Endothelial cell of umbilical vein (primary cell): Measurements from ENCODE around the gene LAMB3. TPM values are rescaled to one million over a fixed set of nuclear protein-coding genes. Genes with fewer than 3 reads are reported as not detected.

Experiments used
- BruUV-seq: library from RNA; stranded (reverse); fragments of 400-500 nt; replicated peaks from 2 replicates; lab custom pipeline; 2021; lab: Mats Ljungman, UMichigan
- CTCF ChIA-PET: fragments of 300-600, 350-600 bp; sonication (Branson Sonifier 250); formaldehyde crosslinking; loops from one replicate; lab custom pipeline; 2021; ENCODE audit warnings: antibody characterized with exemption, inconsistent platforms; lab: Charles Lee
- POLR2A ChIA-PET: fragments of 300-600, 350-600 bp; sonication (Branson Sonifier 250); formaldehyde crosslinking; loops from one replicate; lab custom pipeline; 2021; ENCODE audit warnings: antibody characterized with exemption, inconsistent platforms; lab: Charles Lee
- DNase-seq: peaks from one replicate; pipeline ENCODE4 v3.0.0-alpha.2; 2011; ENCODE audit warnings: low read depth, low spot score
- FAIRE-seq: peaks from 2 replicates; lab custom pipeline; 2011; peaks lifted over from hg19 to GRCh38; lab: Jason Lieb, UNC
- H2AFZ ChIP-seq: 2 replicates; pipeline ENCODE4 v1.6.0; 2012; ENCODE audit warnings: low read depth, low read length, control low read depth, inconsistent platforms
- H3K27ac ChIP-seq: 2 replicates; pipeline ENCODE4 v1.5.1; 2011; ENCODE audit warnings: low read depth, mild to moderate bottlenecking, control low read depth, low read length, moderate library complexity; ENCODE audit not compliant: insufficient read depth
- H3K27me3 ChIP-seq, 2 experiments: 2 replicates each; pipeline versions ENCODE4 v1.6.0 to v1.6.1; 2011; ENCODE audit warnings: low read length in 2 of 2, mixed read lengths in 1 of 2; ENCODE audit not compliant: control insufficient read depth in 2 of 2, insufficient read depth in 2 of 2
- H3K36me3 ChIP-seq, 2 experiments: 2 replicates in 1 of 2; 3 replicates in 1 of 2; pipeline ENCODE4 v1.5.1; 2011; ENCODE audit warnings: low read length in 2 of 2, mild to moderate bottlenecking in 1 of 2, moderate library complexity in 1 of 2; ENCODE audit not compliant: control insufficient read depth in 2 of 2, insufficient read depth in 2 of 2; ENCODE audit errors: extremely low read depth in 1 of 2
- H3K4me1 ChIP-seq: 3 replicates; pipeline ENCODE4 v1.5.1; 2011; ENCODE audit warnings: mild to moderate bottlenecking, low read length; ENCODE audit not compliant: control insufficient read depth, insufficient read depth; ENCODE audit errors: extremely low read depth
- H3K4me2 ChIP-seq: 2 replicates; pipeline ENCODE4 v1.6.1; 2011; ENCODE audit warnings: low read length, control low read depth, mixed read lengths; ENCODE audit not compliant: insufficient read depth
- H3K4me3 ChIP-seq, 3 experiments: fragments of 200-600 bp in 1 of 3; sonication (generic), shearing (Covaris generic) in 1 of 3; replicated peaks in 1 of 3; 2 replicates each; pipeline ENCODE4 v1.5.1; 2011 to 2016; ENCODE audit warnings: control low read depth in 3 of 3, low read length in 3 of 3, mild to moderate bottlenecking in 2 of 3, inconsistent platforms in 1 of 3, low read depth in 1 of 3, moderate library complexity in 1 of 3; ENCODE audit not compliant: insufficient read depth in 1 of 3
- H3K79me2 ChIP-seq: 2 replicates; pipeline ENCODE4 v1.6.0; 2012; ENCODE audit warnings: low read length, inconsistent platforms; ENCODE audit not compliant: control insufficient read depth, insufficient read depth
- H3K9ac ChIP-seq: replicated peaks from 2 replicates; pipeline ENCODE3; 2011; ENCODE audit warnings: low read length, control low read depth; ENCODE audit not compliant: insufficient read depth; ENCODE audit errors: extremely low read depth
- H3K9me1 ChIP-seq: replicated peaks from 3 replicates; pipeline ENCODE4 v1.6.0; 2011; ENCODE audit warnings: mild to moderate bottlenecking, low read length; ENCODE audit not compliant: control insufficient read depth, insufficient read depth; ENCODE audit errors: extremely low read depth
- H3K9me3 ChIP-seq: replicated peaks from 2 replicates; pipeline ENCODE4 v1.5.1; 2012; ENCODE audit warnings: low read length, inconsistent platforms; ENCODE audit not compliant: control insufficient read depth, insufficient read depth
- H4K20me1 ChIP-seq: replicated peaks from 2 replicates; pipeline ENCODE3; 2011; ENCODE audit warnings: mild to moderate bottlenecking, low read length; ENCODE audit not compliant: control insufficient read depth, insufficient read depth; ENCODE audit errors: extremely low read depth
- CTCF ChIP-seq, 2 donors: IDR thresholded peaks; 1 replicate in 1 of 2; 2 replicates in 1 of 2; pipeline ENCODE4 v1.5.1; 2011; ENCODE audit warnings: low read length in 2 of 2, mild to moderate bottlenecking in 2 of 2, moderate library complexity in 2 of 2, control low read depth in 1 of 2, inconsistent platforms in 1 of 2, low read depth in 1 of 2; ENCODE audit not compliant: insufficient read depth in 1 of 2; ENCODE audit errors: extremely low read depth in 1 of 2
- EZH2 ChIP-seq: IDR thresholded peaks from 2 replicates; pipeline ENCODE4 v1.6.1; 2012; ENCODE audit warnings: borderline replicate concordance, low read depth, mild to moderate bottlenecking, moderate library complexity, low read length, inconsistent platforms; ENCODE audit not compliant: severe bottlenecking
- FOS ChIP-seq: IDR thresholded peaks from 2 replicates; pipeline ENCODE4 v1.6.1; 2011; ENCODE audit warnings: mild to moderate bottlenecking, low read length, moderate library complexity, borderline replicate concordance; ENCODE audit not compliant: insufficient read depth
- GATA2 ChIP-seq: IDR thresholded peaks from 2 replicates; pipeline ENCODE4 v1.7.0; 2011; ENCODE audit warnings: low read depth, mild to moderate bottlenecking, moderate library complexity, mixed read lengths, low read length; ENCODE audit not compliant: insufficient read length, insufficient read depth
- MAX ChIP-seq: IDR thresholded peaks from 2 replicates; pipeline ENCODE4 v1.6.1; 2011; ENCODE audit not compliant: insufficient read depth, insufficient read length
- MYC ChIP-seq: IDR thresholded peaks from one replicate; pipeline ENCODE4 v1.6.1; 2011; ENCODE audit warnings: mild to moderate bottlenecking, low read depth, low read length
- POLR2AphosphoS5 ChIP-seq: IDR thresholded peaks from 2 replicates; pipeline ENCODE4 v1.6.1; 2012; ENCODE audit warnings: low read depth, mild to moderate bottlenecking, control low read depth, low read length, moderate library complexity; ENCODE audit not compliant: insufficient read depth
- dilution Hi-C: fragments of 300-500 bp; cut with MboI; formaldehyde crosslinking; loops from one replicate; pipeline ENCODE4 v1.15.0; 2019; ENCODE audit warnings: low sequenced_read_pairs; ENCODE audit not compliant: extremely low pct_ligation_motif_present
- intact Hi-C: fragments of 100-400 bp; cut with micrococcal nuclease; formaldehyde crosslinking; loops from one replicate; pipeline ENCODE4 v1.10.0; 2022
- polyA plus RNA-seq, 4 experiments: library from polyadenylated mRNA; depleted of rRNA in 3 of 4; stranded (reverse) in 3 of 4; unstranded in 1 of 4; fragments of >200 nt; gene quantifications; 2 replicates each; pipeline versions ENCODE4 v1.2.1 to v1.2.3, GENCODE V29; 2011 to 2012; ENCODE audit warnings: missing spikeins in 1 of 4
- total RNA-seq: library from RNA; stranded (reverse); gene quantifications from 2 replicates; pipeline ENCODE4 v1.2.3, GENCODE V29; 2021

Gene LAMB3
- total and polyA plus RNA-seq, 2 donors (not counting 3 experiments of a cell fraction or from before 2014, with no cell fraction given), result 2.6 to 3.1 TPM

GRCh38 chr1:209584231-209584672 is 68.0 kb downstream of the LAMB3 start:
- Histone ChIP-seq H3K4me3 (no peak overlapping the region), H3K36me3 (no peaks in the 10 kb centered on the region), H3K4me1 (peaks cover 9% of the 10 kb centered on the region), H3K9me1 (no peaks in the 10 kb centered on the region), H3K27me3 (peaks cover 42% of the 10 kb centered on the region in 2 experiments), H3K27ac (no peak overlapping the region), H3K4me2 (no peak overlapping the region), H2AFZ (no peak overlapping the region), H3K9me3 (no peaks in the 10 kb centered on the region), H3K79me2 (no peaks in the 10 kb centered on the region), H4K20me1 (no peaks in the 10 kb centered on the region), H3K9ac (no peak overlapping the region)
- DNase-seq, result no peak
- POLR2A ChIA-PET, result no interaction called here
- dilution Hi-C loops (loop anchor here (25.0 kb wide), 1 partner anchor 103 kb away; the partner anchor contains the start of gene G0S2), intact Hi-C loops (no loop called here)
- TF ChIP-seq MYC (no peak), GATA2 (no peak), POLR2AphosphoS5 (no peak), EZH2 (no peak), FOS (no peak), MAX (no peak), CTCF (IDR thresholded peaks at IDR 0.05; ENCODE audit: extremely low read depth in 1 of 2, insufficient read depth in 1 of 2, low read depth in 1 of 2, low read length in 2 of 2) (no peak)
- CTCF ChIA-PET, result interaction anchor here (1.7 to 6.9 kb wide), 3 partner anchors 13 to 43 kb away, joined by 5 to 65 read pairs (median 42); no protein-coding TSS in a partner anchor
- FAIRE-seq, result no peak
- no TSS peak for BruUV-seq
